Activated T-helper 1 cell treated with Interleukin-2 at 50 U/mL for 16 hours (primary cell): ENCODE results near the gene NOTCH1.

Experiments used
- DNase-seq: peaks from one replicate; pipeline ENCODE4 v3.0.0-alpha.2; 2020; ENCODE audit warnings: low read depth

The NOTCH1 gene

DNA sequence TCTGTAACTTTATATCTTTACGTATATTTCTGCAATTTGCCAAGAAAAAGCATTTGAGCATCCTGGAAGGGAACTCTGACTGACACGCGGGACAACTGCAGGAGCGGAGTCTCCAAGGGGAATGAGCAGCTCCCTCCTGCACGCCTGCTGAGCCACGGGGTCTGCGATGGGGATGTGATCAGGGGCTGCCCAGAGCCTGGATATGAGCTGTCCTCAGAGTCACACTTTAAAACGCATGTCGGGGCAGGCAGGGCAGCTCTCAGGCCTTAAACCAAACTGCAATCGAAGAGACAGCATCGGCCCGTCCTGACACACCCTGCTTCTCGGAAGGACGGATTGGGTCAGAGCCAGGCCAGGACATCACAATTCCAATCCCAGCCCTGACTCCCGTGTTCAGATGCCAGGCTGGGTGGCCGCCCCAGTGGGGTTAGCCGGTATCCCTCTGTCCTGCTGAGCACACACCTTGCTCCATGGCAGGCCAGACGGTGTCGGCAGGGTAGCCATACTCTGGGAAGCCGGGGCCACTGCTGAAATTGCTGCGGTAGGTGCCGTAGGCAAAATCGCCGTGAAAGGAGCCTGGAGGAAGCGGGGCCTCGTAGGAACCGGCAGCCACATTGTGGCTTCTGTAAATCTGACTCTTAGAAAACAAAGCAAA is 80.2 kb downstream of the NOTCH1 start:
- DNase-seq, result no peak

DNA sequence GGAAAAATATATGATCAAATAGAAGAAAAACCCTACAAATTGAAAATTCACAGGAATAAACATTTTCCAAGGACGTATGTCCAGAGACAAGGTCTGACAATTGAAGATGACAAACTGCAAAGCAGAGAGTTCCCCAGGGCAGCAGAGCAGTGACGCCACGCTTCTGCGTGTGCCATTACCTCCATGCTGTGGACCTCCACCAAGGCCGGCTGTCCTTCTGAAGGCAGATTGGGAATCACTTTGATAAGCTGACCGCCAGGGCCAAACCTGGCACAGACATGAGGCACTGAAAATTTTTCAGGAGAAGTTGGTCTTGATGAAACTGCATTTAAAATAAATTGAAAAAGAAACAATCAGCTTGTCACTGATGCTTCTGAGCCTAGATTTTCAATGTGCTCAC is 81.6 kb downstream of the NOTCH1 start:
- no peak for DNase-seq

DNA sequence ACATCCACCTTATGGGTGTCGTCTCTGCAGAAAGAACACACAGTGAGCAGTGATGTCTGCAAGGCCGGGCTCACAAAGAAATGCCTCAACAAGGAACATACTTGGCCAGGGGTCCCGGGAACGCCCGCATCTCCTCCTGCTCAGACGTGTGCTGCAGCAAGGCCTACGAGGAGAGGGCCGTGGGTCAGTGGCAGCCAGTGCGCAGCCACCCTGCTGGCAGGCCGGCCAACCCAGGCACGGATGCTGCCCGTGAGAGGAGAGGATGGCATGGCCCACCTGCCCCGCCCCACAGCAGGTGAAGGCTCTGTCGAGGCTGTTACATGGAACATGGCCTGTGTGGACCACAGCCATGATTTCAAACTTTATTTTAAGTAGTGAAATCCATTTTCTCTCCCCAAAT is 82.3 kb downstream of the NOTCH1 start:
- DNase-seq, result no peak

DNA sequence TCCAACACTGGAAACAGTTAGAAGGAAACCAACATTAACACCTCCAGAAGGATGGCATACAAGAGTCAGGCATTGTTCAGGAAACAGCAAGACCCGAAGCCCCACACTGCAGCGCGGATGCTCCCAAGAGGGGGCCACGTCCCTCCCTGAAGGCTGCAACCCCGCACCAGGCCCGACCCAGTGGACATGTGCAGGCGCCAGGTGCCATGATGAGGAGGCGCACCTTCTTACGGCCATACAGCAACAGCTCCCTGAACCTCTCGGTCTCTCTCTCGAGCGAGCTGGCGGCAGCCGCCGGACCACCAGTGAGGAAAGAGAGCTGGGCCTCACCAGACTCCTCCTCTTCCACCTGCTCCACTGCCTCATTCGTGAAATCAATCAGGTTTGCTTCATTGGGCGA is 83.2 kb downstream of the NOTCH1 start:
- no peak for DNase-seq

DNA sequence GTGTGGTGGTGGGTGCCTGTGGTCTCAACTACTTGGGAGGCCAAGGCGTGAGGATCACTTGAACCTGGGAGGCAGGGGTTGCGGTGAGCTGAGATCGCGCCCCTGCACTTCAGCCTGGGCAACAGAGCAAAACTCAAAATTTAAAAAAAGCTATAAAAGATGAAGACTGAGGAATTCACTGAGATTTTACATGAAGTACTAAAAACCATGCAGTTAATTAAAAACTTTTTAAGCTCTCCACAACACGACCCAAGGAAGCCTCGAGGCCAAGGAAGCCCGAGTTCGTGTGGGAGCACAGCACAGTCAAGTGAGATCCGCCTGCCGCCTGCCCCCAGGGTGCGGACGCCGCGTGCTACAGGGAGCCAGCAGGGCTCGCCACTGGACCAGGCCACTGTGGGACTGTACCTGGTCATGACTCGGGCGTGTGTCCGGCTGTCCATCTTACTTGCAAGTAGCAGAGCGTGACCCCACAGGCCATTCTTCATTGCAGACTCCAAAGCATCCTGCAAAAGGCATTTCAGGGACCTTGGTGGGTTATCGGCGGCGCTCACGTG is 85.0 kb downstream of the NOTCH1 start:
- DNase-seq, result no peak

DNA sequence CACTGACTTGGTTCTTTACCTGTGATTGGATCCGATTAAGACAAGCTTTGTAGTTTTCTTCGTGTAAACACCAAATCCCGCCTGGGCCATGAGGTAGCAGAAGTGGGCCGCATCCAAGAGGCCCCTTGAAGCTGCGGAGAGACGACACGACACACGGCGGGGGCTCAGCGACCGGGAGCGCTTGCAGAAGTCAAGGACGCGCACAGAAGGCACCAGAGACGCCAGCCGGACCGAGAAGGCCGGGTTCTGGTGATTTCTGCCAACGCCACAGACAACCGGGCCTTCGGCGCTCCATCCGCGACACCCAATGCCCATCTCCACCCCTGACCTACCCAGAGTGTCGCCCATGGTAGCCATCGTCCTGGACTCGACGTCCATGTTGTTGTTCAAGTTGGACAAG is 86.4 kb downstream of the NOTCH1 start:
- no peak for DNase-seq

DNA sequence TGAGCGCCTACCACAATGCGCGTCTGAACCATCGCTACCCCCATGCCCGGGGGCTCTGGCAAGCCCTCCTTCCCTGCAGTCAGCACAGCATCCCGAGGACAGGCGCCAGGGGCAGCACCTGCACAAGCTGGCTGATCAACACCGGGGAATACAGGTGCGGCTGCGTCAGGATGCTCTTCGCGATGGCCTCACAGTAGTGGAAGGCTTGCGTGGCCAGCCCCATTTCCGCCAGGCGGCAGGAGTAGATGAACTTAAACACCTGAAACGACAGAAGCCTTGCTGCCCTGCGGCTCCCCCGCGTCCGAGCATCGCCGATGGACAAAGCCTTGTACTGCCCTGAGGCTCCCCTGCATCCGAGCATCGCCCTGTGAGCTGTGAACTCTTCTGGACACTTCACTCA is 88.5 kb downstream of the NOTCH1 start:
- no peak for DNase-seq

DNA sequence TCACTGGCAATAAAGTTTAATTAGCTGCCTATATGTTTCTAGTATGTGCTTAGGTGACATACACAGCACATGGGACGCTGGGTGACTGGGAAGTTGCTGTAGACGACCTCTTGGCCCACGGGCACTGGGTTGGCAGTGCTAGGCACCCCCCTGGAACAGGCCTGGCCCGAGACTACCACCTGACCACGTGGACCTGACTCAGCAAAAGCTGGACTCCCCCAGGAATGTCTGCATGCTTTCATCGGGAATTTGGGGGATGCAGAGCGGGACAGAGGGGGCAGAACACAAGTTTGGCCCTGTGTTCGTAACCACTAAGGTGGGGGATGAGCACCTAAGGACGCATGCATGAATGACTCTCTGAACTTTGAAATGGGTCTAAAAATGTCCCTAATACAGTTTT is 89.6 kb downstream of the NOTCH1 start:
- DNase-seq, result no peak

DNA sequence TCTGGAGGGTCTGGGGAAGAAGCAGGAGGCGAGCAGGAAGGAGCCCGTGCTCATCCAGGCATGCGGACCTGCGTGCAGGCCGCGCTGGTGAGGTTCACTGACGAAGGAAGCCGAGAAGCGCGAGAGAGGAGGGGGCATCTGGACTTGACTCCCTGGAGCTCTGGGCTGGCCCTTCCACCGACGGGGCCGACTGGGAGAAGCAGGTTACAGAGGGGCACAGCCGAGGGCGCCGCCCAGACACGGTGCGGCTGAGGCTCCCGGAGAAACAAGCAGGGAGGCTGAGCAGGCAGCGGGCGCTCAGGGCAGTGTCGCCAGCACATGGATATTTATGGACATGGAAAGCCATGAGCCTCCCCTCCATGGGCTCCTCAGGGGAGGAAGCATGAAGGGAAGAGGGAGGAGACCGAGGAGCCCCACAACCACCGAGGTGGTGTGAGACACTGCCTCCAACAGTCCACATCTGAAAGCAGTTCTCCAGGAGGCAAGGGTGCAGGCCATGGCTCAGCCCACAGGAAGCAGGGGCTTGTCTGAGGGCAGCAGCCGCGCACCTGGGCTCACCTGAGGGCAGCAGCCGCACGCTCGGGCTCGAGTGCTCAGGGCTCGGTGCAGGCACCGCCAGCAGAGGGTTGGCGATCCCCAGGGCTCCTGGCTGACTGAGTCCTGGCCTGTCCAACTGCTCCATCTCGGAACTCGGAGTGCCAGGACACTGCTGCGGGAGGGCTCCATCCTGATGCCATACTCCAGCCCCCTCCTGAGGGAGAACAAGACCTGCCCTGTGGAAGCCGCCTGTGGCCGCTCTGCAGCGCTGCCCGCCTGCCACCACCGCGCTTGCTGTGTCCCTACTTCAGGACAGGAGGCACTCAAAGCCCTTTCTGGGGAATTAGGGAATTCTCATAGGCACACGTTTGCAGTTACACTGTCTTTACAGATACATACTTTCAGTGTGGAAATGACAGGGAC is 90.5 kb downstream of the NOTCH1 start:
- DNase-seq, result no peak

DNA sequence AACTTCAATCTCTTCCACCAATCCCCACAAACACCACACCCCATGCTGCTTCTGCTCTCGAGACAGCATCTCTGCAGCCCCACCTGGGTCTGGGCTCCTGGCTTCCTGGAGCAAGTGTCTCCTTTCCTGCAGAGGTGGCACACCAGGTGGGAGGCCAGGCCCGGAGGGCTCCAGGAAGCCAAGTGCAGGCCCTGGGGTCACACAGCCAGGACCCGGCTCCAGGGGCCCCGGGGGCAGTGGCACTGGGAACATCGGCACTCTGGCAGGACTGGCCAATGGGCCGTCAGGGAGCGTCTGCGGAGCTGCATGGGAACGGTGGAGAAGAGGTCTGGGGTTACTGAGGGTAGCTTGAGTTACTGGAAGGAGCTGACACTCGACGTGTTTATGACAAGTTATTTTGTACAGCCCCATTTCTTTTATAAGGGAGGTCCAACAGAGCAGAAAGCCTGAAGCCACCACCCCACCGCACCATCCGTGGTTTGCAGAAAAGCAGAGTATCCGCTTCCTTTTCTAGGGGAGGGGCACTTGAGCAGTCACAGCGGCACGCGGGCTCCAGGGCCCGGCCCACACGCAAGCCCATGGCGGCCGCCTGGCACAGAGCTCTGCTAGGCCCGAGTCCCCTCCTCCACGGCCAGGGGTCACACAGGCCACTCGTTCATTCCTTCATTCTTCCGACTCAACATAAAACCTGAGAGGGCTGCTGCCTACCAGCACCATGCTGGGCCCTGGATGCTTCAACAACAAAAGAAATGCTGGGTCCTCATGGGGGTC is 91.6 kb downstream of the NOTCH1 start:
- DNase-seq, result no peak

DNA sequence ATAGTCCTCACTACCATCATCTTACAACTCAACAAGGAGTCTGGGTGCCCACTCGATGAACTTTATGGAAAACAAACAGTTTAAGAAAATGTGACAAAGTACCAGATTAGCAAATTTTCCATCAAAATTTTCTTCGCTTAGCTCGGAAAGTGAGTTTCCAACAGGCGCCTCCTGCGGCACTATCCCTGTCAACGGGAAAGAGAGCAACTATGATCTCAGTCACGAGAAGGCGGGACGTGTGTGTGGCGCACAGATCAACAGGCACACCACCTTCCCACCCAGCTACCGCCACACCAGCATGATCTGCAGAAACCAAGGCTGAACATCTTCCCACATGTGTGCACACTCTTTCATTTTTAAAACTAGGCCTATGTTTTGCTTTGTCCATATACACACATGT is 92.5 kb downstream of the NOTCH1 start:
- DNase-seq, result no peak

DNA sequence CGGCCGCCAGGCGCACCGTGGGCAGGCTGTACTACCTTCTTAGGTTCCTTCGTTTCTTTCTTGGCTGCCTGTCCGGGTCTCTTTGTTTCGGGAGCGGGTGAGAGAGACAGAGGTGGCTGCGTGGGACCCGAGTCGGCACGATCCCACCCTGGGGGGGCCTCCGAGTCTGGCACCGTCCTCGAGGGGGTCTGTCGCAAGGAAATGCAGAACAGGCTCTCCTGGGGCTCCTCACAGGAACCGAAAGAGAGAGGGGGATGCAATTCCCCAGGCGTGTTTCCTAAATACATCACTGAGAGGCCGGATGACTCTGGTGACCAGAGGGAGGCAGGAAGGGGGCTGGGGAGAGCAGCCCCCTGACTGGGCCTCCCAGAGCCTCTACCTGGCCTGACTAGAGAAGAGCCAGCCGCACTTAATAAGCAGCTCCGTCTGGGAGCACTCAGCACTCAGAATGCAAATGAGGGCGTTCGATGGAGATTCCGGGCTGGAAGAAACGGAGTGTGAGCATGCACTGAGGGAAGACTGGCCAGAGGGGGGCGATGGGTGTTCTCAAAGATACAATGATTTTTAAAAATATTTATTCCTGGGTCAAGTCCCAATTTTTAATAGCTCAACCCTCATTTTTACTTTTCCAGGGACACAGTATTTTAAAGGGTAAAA is 94.5 kb downstream of the NOTCH1 start:
- no peak for DNase-seq

DNA sequence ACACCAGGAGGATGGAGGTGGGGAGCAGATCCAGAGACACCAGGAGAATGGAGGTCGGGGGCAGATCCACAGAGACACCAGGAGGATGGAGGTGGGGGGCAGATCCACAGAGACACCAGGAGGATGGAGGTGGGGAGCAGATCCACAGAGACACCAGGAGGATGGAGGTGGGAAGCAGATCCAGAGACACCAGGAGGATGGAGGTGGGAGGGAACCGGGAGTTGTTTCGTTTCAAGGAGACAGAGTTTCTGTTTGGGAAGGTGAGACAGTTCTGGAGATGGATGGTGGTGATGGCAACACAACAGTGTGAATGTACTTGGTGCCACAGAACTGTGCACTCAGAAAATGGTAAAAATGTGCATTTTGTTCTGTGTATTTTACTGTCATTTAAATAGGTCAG is 97.2 kb downstream of the NOTCH1 start:
- DNase-seq, result no peak

DNA sequence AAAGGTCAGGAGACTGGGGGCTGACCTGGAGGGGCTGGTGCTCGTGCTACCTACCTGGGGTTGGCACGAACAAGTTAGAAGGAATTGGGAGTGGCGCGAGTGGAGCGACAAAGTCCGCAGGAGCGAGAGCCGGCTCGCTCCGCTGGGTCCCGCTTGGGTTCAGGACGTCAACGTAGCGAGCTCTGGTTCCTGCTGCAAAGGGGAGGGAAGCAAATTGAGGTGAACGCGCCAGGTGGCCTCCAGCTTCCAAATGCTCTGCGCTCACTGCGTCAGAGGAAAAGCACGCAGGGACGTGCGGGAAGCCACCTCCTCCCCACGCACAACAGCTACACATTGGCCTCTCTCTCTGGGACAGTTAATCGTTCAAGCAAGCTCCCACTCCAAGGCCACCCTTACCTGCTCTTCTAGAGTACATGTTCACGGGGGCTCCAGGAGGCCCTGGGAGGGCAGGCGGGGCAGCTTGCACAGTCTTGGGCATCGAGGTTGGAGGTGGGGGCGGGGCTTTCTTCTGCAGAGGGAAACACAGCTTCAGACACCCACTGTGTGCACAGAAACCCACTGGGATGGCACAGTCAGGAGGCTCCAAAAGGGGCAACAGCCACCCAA is 98.6 kb downstream of the NOTCH1 start:
- DNase-seq, result no peak

DNA sequence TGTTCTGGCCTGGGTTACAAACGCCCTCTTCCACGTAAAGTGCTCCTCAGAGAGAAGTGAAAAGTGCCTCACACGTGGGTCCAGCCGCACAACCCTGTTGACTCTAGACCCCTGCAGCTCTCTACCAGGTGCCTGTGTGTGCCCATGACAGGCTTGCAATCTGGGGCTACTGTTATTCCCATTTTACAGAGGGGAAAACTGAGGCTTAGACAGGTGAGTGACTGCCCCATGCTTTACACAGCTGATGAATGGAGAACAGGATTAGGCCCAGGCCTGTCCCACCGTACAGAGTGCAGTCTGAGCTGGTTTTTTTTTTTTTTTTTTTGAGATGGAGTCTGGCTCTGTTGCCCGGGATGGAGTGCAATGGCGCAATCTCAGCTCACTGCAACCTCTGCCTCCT is 100.0 kb downstream of the NOTCH1 start:
- no peak for DNase-seq
